ENCODE results near the gene FKBP15. TPM values are rescaled to one million over a fixed set of nuclear protein-coding genes. Genes with fewer than 3 reads are reported as not detected.

FKBP15 gene
- total RNA-seq, 1 experiment from 2014 or later, result 14.9 TPM

DNA sequence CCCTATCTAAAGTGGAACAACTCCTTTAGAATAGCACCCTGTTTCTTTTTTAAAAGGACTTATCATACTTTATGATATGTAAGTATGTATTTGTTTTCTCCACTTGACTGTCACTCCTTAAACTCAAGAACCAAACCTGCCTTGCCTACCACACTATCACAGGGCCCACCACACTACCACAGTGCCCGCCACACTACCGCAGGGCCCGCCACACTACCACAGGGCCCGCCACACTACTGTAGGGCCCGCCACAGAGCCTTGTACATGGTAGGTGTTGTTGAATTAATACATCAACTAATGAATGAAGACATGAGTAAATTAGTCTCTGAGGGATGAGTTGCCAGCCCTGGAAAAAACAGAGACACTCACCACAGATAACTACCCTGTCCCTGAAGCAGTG, 52.3 kb downstream of the FKBP15 start (continued):
- TF ChIP-seq, protein P1, sequence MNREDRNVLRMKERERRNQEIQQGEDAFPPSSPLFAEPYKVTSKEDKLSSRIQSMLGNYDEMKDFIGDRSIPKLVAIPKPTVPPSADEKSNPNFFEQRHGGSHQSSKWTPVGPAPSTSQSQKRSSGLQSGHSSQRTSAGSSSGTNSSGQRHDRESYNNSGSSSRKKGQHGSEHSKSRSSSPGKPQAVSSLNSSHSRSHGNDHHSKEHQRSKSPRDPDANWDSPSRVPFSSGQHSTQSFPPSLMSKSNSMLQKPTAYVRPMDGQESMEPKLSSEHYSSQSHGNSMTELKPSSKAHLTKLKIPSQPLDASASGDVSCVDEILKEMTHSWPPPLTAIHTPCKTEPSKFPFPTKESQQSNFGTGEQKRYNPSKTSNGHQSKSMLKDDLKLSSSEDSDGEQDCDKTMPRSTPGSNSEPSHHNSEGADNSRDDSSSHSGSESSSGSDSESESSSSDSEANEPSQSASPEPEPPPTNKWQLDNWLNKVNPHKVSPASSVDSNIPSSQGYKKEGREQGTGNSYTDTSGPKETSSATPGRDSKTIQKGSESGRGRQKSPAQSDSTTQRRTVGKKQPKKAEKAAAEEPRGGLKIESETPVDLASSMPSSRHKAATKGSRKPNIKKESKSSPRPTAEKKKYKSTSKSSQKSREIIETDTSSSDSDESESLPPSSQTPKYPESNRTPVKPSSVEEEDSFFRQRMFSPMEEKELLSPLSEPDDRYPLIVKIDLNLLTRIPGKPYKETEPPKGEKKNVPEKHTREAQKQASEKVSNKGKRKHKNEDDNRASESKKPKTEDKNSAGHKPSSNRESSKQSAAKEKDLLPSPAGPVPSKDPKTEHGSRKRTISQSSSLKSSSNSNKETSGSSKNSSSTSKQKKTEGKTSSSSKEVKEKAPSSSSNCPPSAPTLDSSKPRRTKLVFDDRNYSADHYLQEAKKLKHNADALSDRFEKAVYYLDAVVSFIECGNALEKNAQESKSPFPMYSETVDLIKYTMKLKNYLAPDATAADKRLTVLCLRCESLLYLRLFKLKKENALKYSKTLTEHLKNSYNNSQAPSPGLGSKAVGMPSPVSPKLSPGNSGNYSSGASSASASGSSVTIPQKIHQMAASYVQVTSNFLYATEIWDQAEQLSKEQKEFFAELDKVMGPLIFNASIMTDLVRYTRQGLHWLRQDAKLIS (CRISPR knock-in tag; IDR thresholded peaks at IDR 0.05; ENCODE audit: borderline replicate concordance), result no peak
- TF ChIP-seq, protein P2, sequence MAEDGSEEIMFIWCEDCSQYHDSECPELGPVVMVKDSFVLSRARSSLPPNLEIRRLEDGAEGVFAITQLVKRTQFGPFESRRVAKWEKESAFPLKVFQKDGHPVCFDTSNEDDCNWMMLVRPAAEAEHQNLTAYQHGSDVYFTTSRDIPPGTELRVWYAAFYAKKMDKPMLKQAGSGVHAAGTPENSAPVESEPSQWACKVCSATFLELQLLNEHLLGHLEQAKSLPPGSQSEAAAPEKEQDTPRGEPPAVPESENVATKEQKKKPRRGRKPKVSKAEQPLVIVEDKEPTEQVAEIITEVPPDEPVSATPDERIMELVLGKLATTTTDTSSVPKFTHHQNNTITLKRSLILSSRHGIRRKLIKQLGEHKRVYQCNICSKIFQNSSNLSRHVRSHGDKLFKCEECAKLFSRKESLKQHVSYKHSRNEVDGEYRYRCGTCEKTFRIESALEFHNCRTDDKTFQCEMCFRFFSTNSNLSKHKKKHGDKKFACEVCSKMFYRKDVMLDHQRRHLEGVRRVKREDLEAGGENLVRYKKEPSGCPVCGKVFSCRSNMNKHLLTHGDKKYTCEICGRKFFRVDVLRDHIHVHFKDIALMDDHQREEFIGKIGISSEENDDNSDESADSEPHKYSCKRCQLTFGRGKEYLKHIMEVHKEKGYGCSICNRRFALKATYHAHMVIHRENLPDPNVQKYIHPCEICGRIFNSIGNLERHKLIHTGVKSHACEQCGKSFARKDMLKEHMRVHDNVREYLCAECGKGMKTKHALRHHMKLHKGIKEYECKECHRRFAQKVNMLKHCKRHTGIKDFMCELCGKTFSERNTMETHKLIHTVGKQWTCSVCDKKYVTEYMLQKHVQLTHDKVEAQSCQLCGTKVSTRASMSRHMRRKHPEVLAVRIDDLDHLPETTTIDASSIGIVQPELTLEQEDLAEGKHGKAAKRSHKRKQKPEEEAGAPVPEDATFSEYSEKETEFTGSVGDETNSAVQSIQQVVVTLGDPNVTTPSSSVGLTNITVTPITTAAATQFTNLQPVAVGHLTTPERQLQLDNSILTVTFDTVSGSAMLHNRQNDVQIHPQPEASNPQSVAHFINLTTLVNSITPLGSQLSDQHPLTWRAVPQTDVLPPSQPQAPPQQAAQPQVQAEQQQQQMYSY (CRISPR knock-in tag; IDR thresholded peaks at IDR 0.05), result no peak
- no peak for TF ChIP-seq ZNF423 (CRISPR knock-in tag; IDR thresholded peaks at IDR 0.05)
- no peak for TF ChIP-seq FOXK1 (CRISPR knock-in tag; IDR thresholded peaks at IDR 0.05)
- TF ChIP-seq, protein P3, sequence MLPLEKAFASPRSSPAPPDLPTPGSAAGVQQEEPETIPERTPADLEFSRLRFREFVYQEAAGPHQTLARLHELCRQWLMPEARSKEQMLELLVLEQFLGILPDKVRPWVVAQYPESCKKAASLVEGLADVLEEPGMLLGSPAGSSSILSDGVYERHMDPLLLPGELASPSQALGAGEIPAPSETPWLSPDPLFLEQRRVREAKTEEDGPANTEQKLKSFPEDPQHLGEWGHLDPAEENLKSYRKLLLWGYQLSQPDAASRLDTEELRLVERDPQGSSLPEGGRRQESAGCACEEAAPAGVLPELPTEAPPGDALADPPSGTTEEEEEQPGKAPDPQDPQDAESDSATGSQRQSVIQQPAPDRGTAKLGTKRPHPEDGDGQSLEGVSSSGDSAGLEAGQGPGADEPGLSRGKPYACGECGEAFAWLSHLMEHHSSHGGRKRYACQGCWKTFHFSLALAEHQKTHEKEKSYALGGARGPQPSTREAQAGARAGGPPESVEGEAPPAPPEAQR (CRISPR knock-in tag; IDR thresholded peaks at IDR 0.05), result no peak
- TF ChIP-seq NR1H2 (CRISPR knock-in tag; IDR thresholded peaks at IDR 0.05), result no peak
- no peak for TF ChIP-seq EMX1 (CRISPR knock-in tag; IDR thresholded peaks at IDR 0.05)
- TF ChIP-seq, protein P4, sequence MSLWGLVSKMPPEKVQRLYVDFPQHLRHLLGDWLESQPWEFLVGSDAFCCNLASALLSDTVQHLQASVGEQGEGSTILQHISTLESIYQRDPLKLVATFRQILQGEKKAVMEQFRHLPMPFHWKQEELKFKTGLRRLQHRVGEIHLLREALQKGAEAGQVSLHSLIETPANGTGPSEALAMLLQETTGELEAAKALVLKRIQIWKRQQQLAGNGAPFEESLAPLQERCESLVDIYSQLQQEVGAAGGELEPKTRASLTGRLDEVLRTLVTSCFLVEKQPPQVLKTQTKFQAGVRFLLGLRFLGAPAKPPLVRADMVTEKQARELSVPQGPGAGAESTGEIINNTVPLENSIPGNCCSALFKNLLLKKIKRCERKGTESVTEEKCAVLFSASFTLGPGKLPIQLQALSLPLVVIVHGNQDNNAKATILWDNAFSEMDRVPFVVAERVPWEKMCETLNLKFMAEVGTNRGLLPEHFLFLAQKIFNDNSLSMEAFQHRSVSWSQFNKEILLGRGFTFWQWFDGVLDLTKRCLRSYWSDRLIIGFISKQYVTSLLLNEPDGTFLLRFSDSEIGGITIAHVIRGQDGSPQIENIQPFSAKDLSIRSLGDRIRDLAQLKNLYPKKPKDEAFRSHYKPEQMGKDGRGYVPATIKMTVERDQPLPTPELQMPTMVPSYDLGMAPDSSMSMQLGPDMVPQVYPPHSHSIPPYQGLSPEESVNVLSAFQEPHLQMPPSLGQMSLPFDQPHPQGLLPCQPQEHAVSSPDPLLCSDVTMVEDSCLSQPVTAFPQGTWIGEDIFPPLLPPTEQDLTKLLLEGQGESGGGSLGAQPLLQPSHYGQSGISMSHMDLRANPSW (CRISPR knock-in tag; conservative IDR thresholded peaks at IDR 0.05; ENCODE audit: low read depth), result no peak

DNA sequence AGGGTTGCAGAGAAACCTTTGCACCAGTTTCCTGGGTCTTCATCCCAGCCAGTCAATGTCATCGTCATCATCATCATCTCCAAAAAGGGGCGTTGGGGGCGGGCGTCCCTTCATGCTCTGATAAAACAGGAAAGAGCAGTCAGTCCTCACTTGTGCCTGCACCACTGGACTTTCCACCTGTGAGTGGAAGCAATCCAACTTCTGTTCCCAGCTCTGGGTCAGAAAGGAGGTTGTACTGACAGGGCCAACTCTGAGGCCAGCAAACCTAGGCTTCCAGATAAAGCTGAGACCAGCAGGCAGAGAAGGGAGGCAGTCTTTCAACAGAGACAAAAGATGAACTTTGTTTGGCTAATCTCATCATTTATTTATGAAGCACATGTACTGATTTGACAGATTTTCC, 55.0 kb downstream of the FKBP15 start:
- Mint-ChIP-seq H3K27ac (no peak overlapping the region), H3K36me3 (peaks cover 43% of the 10 kb centered on the region), H3K4me3 (no peak overlapping the region), H3K9me3 (no peaks in the 10 kb centered on the region), H3K27me3 (ENCODE audit: low read depth) (no peaks in the 10 kb centered on the region), H3K4me1 (peaks cover 9% of the 10 kb centered on the region)
- DNase-seq (ENCODE audit: low spot score) (no peak), ATAC-seq (no peak)
- TF ChIP-seq GRHL2 (CRISPR knock-in tag; IDR thresholded peaks at IDR 0.05; ENCODE audit: insufficient replicate concordance, severe bottlenecking), result no peak
- TF ChIP-seq IRF2 (CRISPR knock-in tag; IDR thresholded peaks at IDR 0.05; ENCODE audit: borderline replicate concordance, low read depth), result no peak
- TF ChIP-seq OVOL2 (CRISPR knock-in tag; IDR thresholded peaks at IDR 0.05; ENCODE audit: borderline replicate concordance), result no peak
- TF ChIP-seq, protein P5, sequence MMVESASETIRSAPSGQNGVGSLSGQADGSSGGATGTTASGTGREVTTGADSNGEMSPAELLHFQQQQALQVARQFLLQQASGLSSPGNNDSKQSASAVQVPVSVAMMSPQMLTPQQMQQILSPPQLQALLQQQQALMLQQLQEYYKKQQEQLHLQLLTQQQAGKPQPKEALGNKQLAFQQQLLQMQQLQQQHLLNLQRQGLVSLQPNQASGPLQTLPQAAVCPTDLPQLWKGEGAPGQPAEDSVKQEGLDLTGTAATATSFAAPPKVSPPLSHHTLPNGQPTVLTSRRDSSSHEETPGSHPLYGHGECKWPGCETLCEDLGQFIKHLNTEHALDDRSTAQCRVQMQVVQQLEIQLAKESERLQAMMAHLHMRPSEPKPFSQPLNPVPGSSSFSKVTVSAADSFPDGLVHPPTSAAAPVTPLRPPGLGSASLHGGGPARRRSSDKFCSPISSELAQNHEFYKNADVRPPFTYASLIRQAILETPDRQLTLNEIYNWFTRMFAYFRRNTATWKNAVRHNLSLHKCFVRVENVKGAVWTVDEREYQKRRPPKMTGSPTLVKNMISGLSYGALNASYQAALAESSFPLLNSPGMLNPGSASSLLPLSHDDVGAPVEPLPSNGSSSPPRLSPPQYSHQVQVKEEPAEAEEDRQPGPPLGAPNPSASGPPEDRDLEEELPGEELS (CRISPR knock-in tag; IDR thresholded peaks at IDR 0.05), result no peak
- TF ChIP-seq, protein P6, sequence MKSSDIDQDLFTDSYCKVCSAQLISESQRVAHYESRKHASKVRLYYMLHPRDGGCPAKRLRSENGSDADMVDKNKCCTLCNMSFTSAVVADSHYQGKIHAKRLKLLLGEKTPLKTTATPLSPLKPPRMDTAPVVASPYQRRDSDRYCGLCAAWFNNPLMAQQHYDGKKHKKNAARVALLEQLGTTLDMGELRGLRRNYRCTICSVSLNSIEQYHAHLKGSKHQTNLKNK (CRISPR knock-in tag; IDR thresholded peaks at IDR 0.05), result no peak
- TF ChIP-seq ZNF317 (CRISPR knock-in tag; IDR thresholded peaks at IDR 0.05; ENCODE audit: borderline replicate concordance, low read depth), result no peak
- TF ChIP-seq, protein P7, sequence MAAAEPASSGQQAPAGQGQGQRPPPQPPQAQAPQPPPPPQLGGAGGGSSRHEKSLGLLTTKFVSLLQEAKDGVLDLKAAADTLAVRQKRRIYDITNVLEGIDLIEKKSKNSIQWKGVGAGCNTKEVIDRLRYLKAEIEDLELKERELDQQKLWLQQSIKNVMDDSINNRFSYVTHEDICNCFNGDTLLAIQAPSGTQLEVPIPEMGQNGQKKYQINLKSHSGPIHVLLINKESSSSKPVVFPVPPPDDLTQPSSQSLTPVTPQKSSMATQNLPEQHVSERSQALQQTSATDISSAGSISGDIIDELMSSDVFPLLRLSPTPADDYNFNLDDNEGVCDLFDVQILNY (CRISPR knock-in tag; IDR thresholded peaks at IDR 0.05), result no peak
- CTCF ChIA-PET, result no interaction called here
- POLR2A ChIA-PET, result no interaction called here
